EH (cell line): ENCODE data around the gene MYL4.
"Not testable (repeated sequence)": the region's sequence is repeated elsewhere in the genome, so short reads cannot be mapped to it uniquely, and the experiment has no call there.

Source experiments
- DNase-seq: peaks from one replicate; pipeline ENCODE4 v3.0.0-alpha.2; 2015; ENCODE audit warnings: low read depth

The MYL4 gene

GRCh38 chr17:47243737-47244598 is 34.8 kb downstream of the MYL4 start:
- no peak for DNase-seq

GRCh38 chr17:47244697-47245096 is 35.5 kb downstream of the MYL4 start:
- no peak for DNase-seq

GRCh38 chr17:47246120-47246519 is 37.0 kb downstream of the MYL4 start:
- no peak for DNase-seq

GRCh38 chr17:47250855-47251254 is 41.7 kb downstream of the MYL4 start:
- no peak for DNase-seq

GRCh38 chr17:47251421-47251940 is 42.3 kb downstream of the MYL4 start:
- DNase-seq, result no peak

- peak; percentile 43 for DNase-seq
These were observed 43.1 kb downstream of the MYL4 start for GRCh38 chr17:47252209-47252608.

GRCh38 chr17:47252766-47253512 is 43.8 kb downstream of the MYL4 start:
- no peak for DNase-seq

GRCh38 chr17:47253541-47254402 is 44.6 kb downstream of the MYL4 start, which contains the start of gene ITGB3:
Gene ITGB3, plus strand, starts transcription at chr17:47253827. Its CDS starts 35 bp downstream, at chr17:47253862.
- DNase-seq, result peak; percentile 80

- DNase-seq, result no peak
These were observed 45.3 kb downstream of the MYL4 start for GRCh38 chr17:47254403-47254943.

GRCh38 chr17:47257651-47258339 is 48.6 kb downstream of the MYL4 start:
- peak; percentile 88 for DNase-seq

GRCh38 chr17:47262586-47262985 is 53.4 kb downstream of the MYL4 start:
- no peak for DNase-seq

- DNase-seq, result no peak
These were observed 55.0 kb downstream of the MYL4 start for GRCh38 chr17:47264166-47264565.

- DNase-seq, result peak; percentile 54
These were observed 56.9 kb downstream of the MYL4 start for GRCh38 chr17:47265983-47266541.

GRCh38 chr17:47266782-47267181 is 57.6 kb downstream of the MYL4 start:
- no peak for DNase-seq

GRCh38 chr17:47267354-47267828 is 58.2 kb downstream of the MYL4 start:
- DNase-seq, result peak; percentile 95

GRCh38 chr17:47268964-47269363 is 59.8 kb downstream of the MYL4 start:
- not testable (repeated sequence) for DNase-seq

- DNase-seq, result not testable (repeated sequence)
These were observed 60.6 kb downstream of the MYL4 start for GRCh38 chr17:47269561-47270280.

- DNase-seq, result no peak
These were observed 62.0 kb downstream of the MYL4 start for GRCh38 chr17:47270946-47271705.

- DNase-seq, result no peak
These were observed 63.3 kb downstream of the MYL4 start for GRCh38 chr17:47272491-47272890.
